Calu3 (cell line): ENCODE results near the gene ELF4. TPM values are rescaled to one million over a fixed set of nuclear protein-coding genes. Genes with fewer than 3 reads are reported as not detected.

Source experiments
- BruUV-seq: library from RNA; stranded (reverse); fragments of 400-500 nt; replicated peaks from 2 replicates; lab custom pipeline; 2021; lab: Mats Ljungman, UMichigan
- CTCF ChIA-PET: fragments of 300-600 bp; sonication (Branson Sonifier 250); formaldehyde crosslinking; loops from one replicate; lab custom pipeline; 2022; ENCODE audit warnings: antibody characterized with exemption; lab: Charles Lee
- DNase-seq: peaks from one replicate; pipeline ENCODE4 v3.0.0; 2022
- H3K27ac Mint-ChIP-seq: one replicate; pipeline ENCODE4 v1.8.0; 2022; ENCODE audit warnings: mixed read lengths; ENCODE audit not compliant: unreplicated experiment
- H3K27me3 Mint-ChIP-seq: one replicate; pipeline ENCODE4 v1.8.0; 2022; ENCODE audit warnings: mixed read lengths; ENCODE audit not compliant: unreplicated experiment
- H3K36me3 Mint-ChIP-seq: one replicate; pipeline ENCODE4 v1.8.0; 2022; ENCODE audit warnings: mild to moderate bottlenecking, moderate library complexity, mixed read lengths; ENCODE audit not compliant: insufficient read depth, unreplicated experiment
- H3K4me1 Mint-ChIP-seq: one replicate; pipeline ENCODE4 v1.8.0; 2022; ENCODE audit warnings: mild to moderate bottlenecking, low read depth, mixed read lengths; ENCODE audit not compliant: unreplicated experiment
- H3K4me3 Mint-ChIP-seq: one replicate; pipeline ENCODE4 v1.8.0; 2022; ENCODE audit warnings: mild to moderate bottlenecking, low read depth, moderate library complexity, mixed read lengths; ENCODE audit not compliant: unreplicated experiment
- H3K9me3 Mint-ChIP-seq: one replicate; pipeline ENCODE4 v1.8.0; 2022; ENCODE audit warnings: low read depth, mixed read lengths; ENCODE audit not compliant: unreplicated experiment
- CTCF ChIP-seq: fragments of 200-600 bp; IDR thresholded peaks from one replicate; pipeline ENCODE4 v1.8.0; 2022; ENCODE audit warnings: antibody characterized with exemption; ENCODE audit not compliant: unreplicated experiment
- intact Hi-C: fragments of 100-400 bp; cut with micrococcal nuclease; formaldehyde crosslinking; loops from one replicate; pipeline ENCODE4 v1.10.0; 2022; ENCODE audit not compliant: unreplicated experiment
- total RNA-seq: library from RNA; stranded (reverse); gene quantifications from 2 replicates; pipeline ENCODE4 v1.2.3, GENCODE V29; 2022

ELF4 gene
- total RNA-seq, 1 experiment from 2014 or later = 21.0 TPM

DNA sequence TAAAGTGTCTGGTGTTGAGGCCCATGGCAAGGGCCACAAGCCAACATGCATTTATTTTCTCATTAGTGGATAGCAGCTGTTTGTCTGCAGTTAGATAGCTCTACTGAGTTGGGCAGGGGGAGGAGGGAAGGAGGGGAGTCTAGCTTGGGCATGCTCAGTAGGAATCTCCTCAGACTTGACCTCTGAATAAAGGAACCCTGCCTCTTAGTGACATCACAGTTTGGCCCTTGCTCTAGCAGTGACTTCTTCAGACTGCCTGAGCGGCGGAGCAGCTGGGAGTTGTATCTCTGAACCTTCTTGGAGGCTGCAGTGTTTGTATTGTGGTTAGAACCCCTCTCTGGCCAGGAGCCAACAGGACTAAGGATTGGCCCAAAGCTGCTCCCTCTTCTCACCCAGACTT is 70.5 kb downstream of the ELF4 start:
- H3K27ac Mint-ChIP-seq = no peak overlapping the region
- H3K4me1 Mint-ChIP-seq = no peaks in the 10 kb centered on the region
- H3K9me3 Mint-ChIP-seq = no peaks in the 10 kb centered on the region
- intact Hi-C loops = no loop called here
- BruUV-seq = no TSS peak
- CTCF ChIA-PET = no interaction called here
- no peak for DNase-seq
- no peak overlapping the region for H3K4me3 Mint-ChIP-seq
- H3K36me3 Mint-ChIP-seq = peaks cover 3% of the 10 kb centered on the region
- H3K27me3 Mint-ChIP-seq = no peaks in the 10 kb centered on the region
- no peak for TF ChIP-seq CTCF

GRCh38 chrX:130034178-130034577 is 76.1 kb downstream of the ELF4 start:
- BruUV-seq = no TSS peak
- Mint-ChIP-seq H3K36me3 (peaks cover 3% of the 10 kb centered on the region), H3K9me3 (no peaks in the 10 kb centered on the region), H3K27ac (no peak overlapping the region), H3K4me1 (no peaks in the 10 kb centered on the region), H3K4me3 (no peak overlapping the region), H3K27me3 (no peaks in the 10 kb centered on the region)
- no peak for TF ChIP-seq CTCF
- CTCF ChIA-PET = interaction anchor here (0.6 kb wide), 1 partner anchor 207 kb away, joined by 6 read pairs; no protein-coding TSS in a partner anchor
- DNase-seq = no peak
- intact Hi-C loops = no loop called here

GRCh38 chrX:130032552-130032951 is 77.7 kb downstream of the ELF4 start:
- no peak overlapping the region for H3K27ac Mint-ChIP-seq
- no peak for TF ChIP-seq CTCF
- CTCF ChIA-PET = no interaction called here
- BruUV-seq = no TSS peak
- DNase-seq = no peak
- no peaks in the 10 kb centered on the region for H3K9me3 Mint-ChIP-seq
- no peaks in the 10 kb centered on the region for H3K4me1 Mint-ChIP-seq
- H3K36me3 Mint-ChIP-seq = peaks cover 3% of the 10 kb centered on the region
- intact Hi-C loops = no loop called here
- no peaks in the 10 kb centered on the region for H3K27me3 Mint-ChIP-seq
- H3K4me3 Mint-ChIP-seq = no peak overlapping the region

- CTCF ChIA-PET = no interaction called here
- no peaks in the 10 kb centered on the region for H3K9me3 Mint-ChIP-seq
- BruUV-seq = no TSS peak
Measured at GRCh38 chrX:130030826-130031225, 79.5 kb downstream of the ELF4 start.

More at GRCh38 chrX:130030826-130031225, 79.5 kb downstream of the ELF4 start:
- intact Hi-C loops = no loop called here
- TF ChIP-seq CTCF = no peak
- no peak overlapping the region for H3K27ac Mint-ChIP-seq
- H3K36me3 Mint-ChIP-seq = peaks cover 3% of the 10 kb centered on the region
- no peak overlapping the region for H3K4me3 Mint-ChIP-seq
- no peak for DNase-seq
- H3K27me3 Mint-ChIP-seq = no peaks in the 10 kb centered on the region
- H3K4me1 Mint-ChIP-seq = no peaks in the 10 kb centered on the region
